MM.1S (cell line): ENCODE measurements around the gene SH3TC1.

Source experiments
- EZH2phosphoT487 ChIP-seq: fragments of 300-600 bp; sonication (generic); IDR thresholded peaks from 2 replicates; pipeline ENCODE4 v1.6.1; 2018; ENCODE audit warnings: antibody characterized with exemption, low read length
- TF ChIP-seq, protein P1 (sequence below): fragments of 300-600 bp; sonication (generic); IDR thresholded peaks from 2 replicates; pipeline ENCODE4 v1.5.1; 2016; ENCODE audit warnings: antibody characterized with exemption, low read length, mixed read lengths

- TF ChIP-seq, protein P1, sequence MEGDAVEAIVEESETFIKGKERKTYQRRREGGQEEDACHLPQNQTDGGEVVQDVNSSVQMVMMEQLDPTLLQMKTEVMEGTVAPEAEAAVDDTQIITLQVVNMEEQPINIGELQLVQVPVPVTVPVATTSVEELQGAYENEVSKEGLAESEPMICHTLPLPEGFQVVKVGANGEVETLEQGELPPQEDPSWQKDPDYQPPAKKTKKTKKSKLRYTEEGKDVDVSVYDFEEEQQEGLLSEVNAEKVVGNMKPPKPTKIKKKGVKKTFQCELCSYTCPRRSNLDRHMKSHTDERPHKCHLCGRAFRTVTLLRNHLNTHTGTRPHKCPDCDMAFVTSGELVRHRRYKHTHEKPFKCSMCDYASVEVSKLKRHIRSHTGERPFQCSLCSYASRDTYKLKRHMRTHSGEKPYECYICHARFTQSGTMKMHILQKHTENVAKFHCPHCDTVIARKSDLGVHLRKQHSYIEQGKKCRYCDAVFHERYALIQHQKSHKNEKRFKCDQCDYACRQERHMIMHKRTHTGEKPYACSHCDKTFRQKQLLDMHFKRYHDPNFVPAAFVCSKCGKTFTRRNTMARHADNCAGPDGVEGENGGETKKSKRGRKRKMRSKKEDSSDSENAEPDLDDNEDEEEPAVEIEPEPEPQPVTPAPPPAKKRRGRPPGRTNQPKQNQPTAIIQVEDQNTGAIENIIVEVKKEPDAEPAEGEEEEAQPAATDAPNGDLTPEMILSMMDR = no peak
- TF ChIP-seq EZH2phosphoT487 = no peak
Observed at GRCh38 chr4:8275548-8275910, 76.4 kb downstream of the SH3TC1 start.
